Upper lobe of left lung (tissue), 6 donors: ENCODE results near the gene COMMD7. TPM values are rescaled to one million over a fixed set of nuclear protein-coding genes. Genes with fewer than 3 reads are reported as not detected.

Experiments used
- ATAC-seq, 2 donors: fragments of 200-7000 bp; cut with Tn5 transposase; one replicate each; pipeline ENCODE4 v1.9.1; 2022; ENCODE audit warnings: mild to moderate bottlenecking in 2 of 2, moderate library complexity in 2 of 2; ENCODE audit not compliant: low FRiP score in 2 of 2
- DNase-seq, 2 donors: peaks; one replicate each; pipeline ENCODE4 v3.0.0-alpha.2; 2019 to 2020
- H3K27ac ChIP-seq, 4 donors: fragments of 200-600 bp; sonication (generic); one replicate each; pipeline ENCODE4 v1.5.1; 2016 to 2019
- H3K27me3 ChIP-seq, 4 donors: fragments of 200-600 bp; sonication (generic); one replicate each; pipeline ENCODE4 v1.5.1; 2017 to 2019
- H3K36me3 ChIP-seq, 4 donors: fragments of 200-600 bp; sonication (generic); one replicate each; pipeline ENCODE4 v1.5.1; 2016 to 2019
- H3K4me1 ChIP-seq, 4 donors: fragments of 200-600 bp; sonication (generic); one replicate each; pipeline ENCODE4 v1.5.1; 2018 to 2019
- H3K4me3 ChIP-seq, 4 donors: fragments of 200-600 bp; sonication (generic); one replicate each; pipeline ENCODE4 v1.5.1; 2017 to 2019; ENCODE audit warnings: mild to moderate bottlenecking in 2 of 4, moderate library complexity in 1 of 4
- H3K9me3 ChIP-seq, 4 donors: fragments of 200-600 bp; sonication (generic); one replicate each; pipeline ENCODE4 v1.5.1; 2018 to 2019
- EP300 ChIP-seq, 4 donors: sonication (generic); formaldehyde crosslinking; IDR thresholded peaks; one replicate each; pipeline ENCODE4 v1.5.1; 2017; ENCODE audit warnings: antibody characterized with exemption in 4 of 4, control low read depth in 2 of 4
- POLR2A ChIP-seq, 4 donors: fragments of 450-650 bp; IDR thresholded peaks; one replicate each; pipeline ENCODE4 v1.5.1; 2016 to 2017; ENCODE audit warnings: antibody characterized with exemption in 4 of 4, mild to moderate bottlenecking in 2 of 4
- POLR2AphosphoS5 ChIP-seq, 2 donors: sonication (generic); formaldehyde crosslinking; IDR thresholded peaks; one replicate each; pipeline ENCODE4 v1.5.1; 2017; ENCODE audit warnings: antibody characterized with exemption in 2 of 2
- WGBS, 2 donors: methylation state at CpG; one replicate each; pipeline ENCODE4 v1.1.5; 2017 to 2018; 5-methylcytosine and 5-hydroxymethylcytosine counted together
- total RNA-seq, 6 donors: library from RNA; depleted of rRNA in 4 of 6; stranded (reverse); fragments of >200 nt in 4 of 6; gene quantifications; one replicate each; pipeline versions ENCODE4 v1.1.0 to v1.2.1, GENCODE V29; 2016 to 2021
- TF ChIP-seq, protein P1 (sequence below), 6 experiments: fragments of 450-650 bp in 4 of 6; fragments of 200-600 bp in 2 of 6; sonication (generic) in 2 of 6; IDR thresholded peaks; one replicate each; pipeline ENCODE4 v1.5.1; 2016 to 2019; ENCODE audit warnings: antibody characterized with exemption in 6 of 6
- donor health status: DM: no; HTN: no; CAD: no; lungs with moderate emphysema.
- donor health status: DM: no; HTN: yes; CAD: no; lungs with severe emphysema.

COMMD7 gene
- total RNA-seq, 6 donors from 2014 or later, result 22.4 to 37.4 (median 27.3) TPM

DNA sequence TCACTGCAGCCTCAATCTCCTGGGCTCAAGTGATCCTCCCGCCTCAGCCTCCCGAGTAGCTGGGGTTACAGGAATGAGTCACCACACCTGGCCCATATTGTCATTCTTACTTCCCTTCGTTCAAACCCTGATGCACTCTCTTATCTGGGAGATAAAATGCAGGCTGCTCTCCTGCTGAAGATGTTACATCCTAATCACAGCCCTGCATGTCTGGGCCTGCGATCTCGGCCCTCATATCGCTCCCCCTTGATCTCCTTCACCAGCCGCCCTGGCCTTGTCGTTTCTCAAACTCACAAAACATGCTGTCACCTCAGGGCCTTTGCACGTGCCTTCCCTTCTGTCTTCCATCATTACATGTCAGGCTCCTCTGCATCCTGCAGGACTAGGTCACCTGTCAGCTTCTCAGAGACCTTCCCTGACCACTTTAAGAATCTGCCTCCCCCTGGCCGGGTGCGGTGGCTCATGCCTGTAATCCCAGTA is 60.7 kb downstream of the COMMD7 start:
- 77 to 92% methylated on average over 11 of the region's 11 CpGs for WGBS, 2 donors
- no peak for ATAC-seq
- Histone ChIP-seq H3K4me3 (no peak overlapping the region), H3K36me3 (no peaks in the 10 kb centered on the region), H3K4me1 (peaks cover 0 to 13% (median 8%) of the 10 kb centered on the region in 4 donors), H3K27me3 (no peaks in the 10 kb centered on the region), H3K27ac (no peak overlapping the region), H3K9me3 (no peaks in the 10 kb centered on the region)
- TF ChIP-seq POLR2AphosphoS5 (IDR thresholded peaks at IDR 0.05) (no peak), POLR2A (IDR thresholded peaks at IDR 0.05) (no peak), EP300 (IDR thresholded peaks at IDR 0.05) (no peak)
- TF ChIP-seq, protein P1, sequence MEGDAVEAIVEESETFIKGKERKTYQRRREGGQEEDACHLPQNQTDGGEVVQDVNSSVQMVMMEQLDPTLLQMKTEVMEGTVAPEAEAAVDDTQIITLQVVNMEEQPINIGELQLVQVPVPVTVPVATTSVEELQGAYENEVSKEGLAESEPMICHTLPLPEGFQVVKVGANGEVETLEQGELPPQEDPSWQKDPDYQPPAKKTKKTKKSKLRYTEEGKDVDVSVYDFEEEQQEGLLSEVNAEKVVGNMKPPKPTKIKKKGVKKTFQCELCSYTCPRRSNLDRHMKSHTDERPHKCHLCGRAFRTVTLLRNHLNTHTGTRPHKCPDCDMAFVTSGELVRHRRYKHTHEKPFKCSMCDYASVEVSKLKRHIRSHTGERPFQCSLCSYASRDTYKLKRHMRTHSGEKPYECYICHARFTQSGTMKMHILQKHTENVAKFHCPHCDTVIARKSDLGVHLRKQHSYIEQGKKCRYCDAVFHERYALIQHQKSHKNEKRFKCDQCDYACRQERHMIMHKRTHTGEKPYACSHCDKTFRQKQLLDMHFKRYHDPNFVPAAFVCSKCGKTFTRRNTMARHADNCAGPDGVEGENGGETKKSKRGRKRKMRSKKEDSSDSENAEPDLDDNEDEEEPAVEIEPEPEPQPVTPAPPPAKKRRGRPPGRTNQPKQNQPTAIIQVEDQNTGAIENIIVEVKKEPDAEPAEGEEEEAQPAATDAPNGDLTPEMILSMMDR (IDR thresholded peaks at IDR 0.05), result no peak
- no peak for DNase-seq

DNA sequence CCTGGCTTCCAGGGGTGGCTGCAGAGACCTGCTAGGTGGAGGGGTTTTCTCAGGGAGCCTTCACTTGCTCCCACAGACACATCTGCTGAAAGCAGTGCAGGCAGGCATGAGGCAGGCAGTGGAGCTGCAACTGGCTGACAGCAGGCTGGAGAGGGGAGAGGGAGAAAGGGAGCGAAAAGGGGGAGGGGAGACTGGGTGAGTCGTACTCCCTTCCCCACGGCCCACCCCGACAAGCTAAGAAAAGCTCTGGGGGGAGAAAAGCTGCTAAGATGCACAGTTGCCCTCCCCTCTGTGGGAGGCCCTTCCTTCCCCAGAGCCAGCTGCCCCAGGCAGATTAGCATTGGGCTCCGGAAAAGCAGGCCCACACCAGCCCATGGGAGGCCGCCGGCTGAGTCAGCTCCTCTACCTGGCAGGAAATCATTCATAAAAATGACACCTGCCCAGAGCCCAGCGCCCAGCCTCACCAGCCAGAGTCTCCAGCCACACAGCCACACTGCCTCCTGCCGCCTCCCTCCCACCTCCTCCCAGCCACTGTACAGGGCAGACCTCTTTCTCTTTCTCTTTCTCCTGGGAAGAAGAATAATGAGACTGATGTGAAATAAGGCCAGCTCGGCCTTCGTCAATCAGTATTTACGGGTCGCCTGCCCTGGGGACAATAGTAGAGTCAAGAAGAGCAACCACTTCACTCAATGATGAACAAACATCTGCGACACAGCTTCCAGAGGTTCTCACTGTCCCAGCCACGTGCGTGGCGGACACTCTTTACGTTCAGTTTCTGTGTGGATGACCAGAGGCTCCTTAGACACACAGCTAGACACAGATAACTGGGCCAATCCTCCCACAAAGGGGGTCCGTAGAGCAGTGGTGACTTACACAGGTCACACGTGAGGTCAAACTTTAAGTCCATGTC is 61.8 kb downstream of the COMMD7 start:
- H3K9me3 ChIP-seq, result no peaks in the 10 kb centered on the region
- TF ChIP-seq POLR2AphosphoS5 (IDR thresholded peaks at IDR 0.05) (no peak), POLR2A (IDR thresholded peaks at IDR 0.05) (no peak), EP300 (IDR thresholded peaks at IDR 0.05) (no peak)
- TF ChIP-seq, protein P1 (IDR thresholded peaks at IDR 0.05), result no peak
- H3K27ac ChIP-seq, result peak overlapping the region in 1 of 4 donors; percentile 16
- WGBS, 2 donors, result 45 to 46% methylated on average over 15 to 20 of the region's 20 CpGs
- no peak overlapping the region for H3K4me3 ChIP-seq
- H3K27me3 ChIP-seq, result no peaks in the 10 kb centered on the region
- H3K36me3 ChIP-seq, result no peaks in the 10 kb centered on the region
- peaks cover 0 to 13% (median 8%) of the 10 kb centered on the region in 4 donors for H3K4me1 ChIP-seq
- ATAC-seq (peak in 1 of 2 donors; percentile 30), DNase-seq (no peak)

DNA sequence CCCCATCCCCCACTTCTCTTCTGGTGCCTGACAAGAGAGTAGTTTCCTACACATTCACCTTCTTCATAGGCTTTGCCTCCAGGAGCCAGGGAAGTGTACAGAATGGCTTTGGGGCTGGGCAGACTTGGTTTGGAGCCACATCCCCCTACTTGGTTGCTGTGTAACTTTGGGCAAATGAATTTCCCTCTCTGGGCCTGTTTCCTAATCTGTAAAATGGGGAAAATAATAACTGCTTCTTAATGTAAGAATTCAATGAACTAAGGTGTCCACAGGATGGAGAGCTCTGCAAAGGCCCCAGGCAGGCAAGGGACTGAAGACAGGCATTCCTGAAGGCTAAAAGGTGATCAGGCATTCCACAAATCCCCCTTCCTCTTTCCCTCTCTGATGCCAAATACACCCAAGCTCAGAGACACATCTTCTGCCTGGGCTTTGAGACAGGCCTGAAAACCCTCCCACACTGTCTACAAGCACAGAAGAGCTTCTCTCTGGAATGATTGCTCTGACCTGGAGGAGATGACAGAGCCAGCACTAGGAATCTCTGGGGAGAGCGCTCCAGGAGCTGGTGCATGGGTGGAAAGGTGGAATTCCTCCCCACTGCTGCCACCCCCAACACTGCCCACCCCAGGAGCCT is 62.6 kb downstream of the COMMD7 start:
- 80 to 92% methylated on average over 1 of the region's 1 CpG for WGBS, 2 donors
- Histone ChIP-seq H3K4me1 (peaks cover 0 to 10% (median 5%) of the 10 kb centered on the region in 4 donors), H3K27ac (peak overlapping the region in 1 of 4 donors; percentile 16), H3K27me3 (no peaks in the 10 kb centered on the region), H3K4me3 (no peak overlapping the region), H3K36me3 (no peaks in the 10 kb centered on the region), H3K9me3 (no peaks in the 10 kb centered on the region)
- ATAC-seq (no peak), DNase-seq (no peak)
- TF ChIP-seq POLR2A (IDR thresholded peaks at IDR 0.05) (no peak), EP300 (IDR thresholded peaks at IDR 0.05) (no peak), POLR2AphosphoS5 (IDR thresholded peaks at IDR 0.05) (no peak)
- TF ChIP-seq, protein P1 (IDR thresholded peaks at IDR 0.05), result no peak

DNA sequence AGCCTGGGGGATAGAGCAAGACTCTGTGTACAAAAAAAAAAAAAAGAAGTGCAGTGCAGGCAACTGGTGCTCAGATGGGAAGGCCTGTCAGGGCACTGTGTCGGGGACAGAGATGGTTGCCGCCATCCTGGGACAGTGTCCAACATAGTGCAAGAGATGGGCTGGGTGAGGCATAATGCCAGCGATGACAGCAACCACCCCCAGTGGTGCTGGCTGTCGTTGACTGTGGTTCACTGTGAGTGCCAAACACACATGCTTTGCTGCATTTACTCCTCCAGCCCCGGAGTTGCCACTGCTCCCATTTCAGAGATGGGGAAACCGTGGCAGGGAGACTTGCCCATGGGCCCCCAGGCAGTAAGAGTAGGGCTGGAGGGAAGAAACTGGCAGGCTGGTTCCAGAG is 64.3 kb downstream of the COMMD7 start:
- WGBS, 2 donors, result 33 to 62% methylated on average over 4 to 6 of the region's 6 CpGs
- H3K27ac ChIP-seq, result no peak overlapping the region
- ATAC-seq (no peak), DNase-seq (no peak)
- no peaks in the 10 kb centered on the region for H3K9me3 ChIP-seq
- no peak overlapping the region for H3K4me3 ChIP-seq
- no peaks in the 10 kb centered on the region for H3K36me3 ChIP-seq
- H3K4me1 ChIP-seq, result peaks cover 6 to 14% (median 8%) of the 10 kb centered on the region in 4 donors
- no peak for TF ChIP-seq POLR2A (IDR thresholded peaks at IDR 0.05)
- TF ChIP-seq POLR2AphosphoS5 (IDR thresholded peaks at IDR 0.05), result no peak
- H3K27me3 ChIP-seq, result no peaks in the 10 kb centered on the region
